22Rv1 (cell line): Measurements from ENCODE around the gene COL4A5.

ENCODE experiments used
- ZFX ChIP-seq: fragments of 450-650 bp; IDR thresholded peaks from 2 replicates; pipeline ENCODE4 v1.6.1; 2017; ENCODE audit warnings: antibody characterized with exemption, borderline replicate concordance
- TF ChIP-seq, protein P1 (sequence below): fragments of 450-650 bp; IDR thresholded peaks from 2 replicates; pipeline ENCODE4 v1.5.1; 2017; ENCODE audit warnings: mild to moderate bottlenecking

DNA sequence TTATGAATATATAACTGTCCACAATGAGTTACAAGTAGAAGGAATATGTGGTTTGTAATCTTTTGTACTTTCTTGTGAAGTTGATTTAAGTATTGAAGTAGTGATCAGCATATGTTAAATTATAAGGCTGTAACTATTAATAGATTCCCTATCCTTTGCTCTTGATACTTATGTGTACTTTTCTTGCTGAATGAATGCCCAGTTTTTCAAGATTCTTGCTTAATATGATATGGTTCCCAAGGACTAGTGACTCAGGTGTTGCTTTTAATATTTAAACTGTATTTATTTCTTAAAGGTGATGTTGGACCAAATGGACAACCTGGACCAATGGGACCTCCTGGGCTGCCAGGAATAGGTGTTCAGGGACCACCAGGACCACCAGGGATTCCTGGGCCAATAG, 175.0 kb downstream of the COL4A5 start:
- TF ChIP-seq, protein P1, sequence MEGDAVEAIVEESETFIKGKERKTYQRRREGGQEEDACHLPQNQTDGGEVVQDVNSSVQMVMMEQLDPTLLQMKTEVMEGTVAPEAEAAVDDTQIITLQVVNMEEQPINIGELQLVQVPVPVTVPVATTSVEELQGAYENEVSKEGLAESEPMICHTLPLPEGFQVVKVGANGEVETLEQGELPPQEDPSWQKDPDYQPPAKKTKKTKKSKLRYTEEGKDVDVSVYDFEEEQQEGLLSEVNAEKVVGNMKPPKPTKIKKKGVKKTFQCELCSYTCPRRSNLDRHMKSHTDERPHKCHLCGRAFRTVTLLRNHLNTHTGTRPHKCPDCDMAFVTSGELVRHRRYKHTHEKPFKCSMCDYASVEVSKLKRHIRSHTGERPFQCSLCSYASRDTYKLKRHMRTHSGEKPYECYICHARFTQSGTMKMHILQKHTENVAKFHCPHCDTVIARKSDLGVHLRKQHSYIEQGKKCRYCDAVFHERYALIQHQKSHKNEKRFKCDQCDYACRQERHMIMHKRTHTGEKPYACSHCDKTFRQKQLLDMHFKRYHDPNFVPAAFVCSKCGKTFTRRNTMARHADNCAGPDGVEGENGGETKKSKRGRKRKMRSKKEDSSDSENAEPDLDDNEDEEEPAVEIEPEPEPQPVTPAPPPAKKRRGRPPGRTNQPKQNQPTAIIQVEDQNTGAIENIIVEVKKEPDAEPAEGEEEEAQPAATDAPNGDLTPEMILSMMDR = no peak
- TF ChIP-seq ZFX = no peak
